ENCODE measurements around the gene TGFA.

GRCh38 chr2:70537840-70538239 lies 15.8 kb downstream of the TGFA start:
- TF ChIP-seq, protein P1, sequence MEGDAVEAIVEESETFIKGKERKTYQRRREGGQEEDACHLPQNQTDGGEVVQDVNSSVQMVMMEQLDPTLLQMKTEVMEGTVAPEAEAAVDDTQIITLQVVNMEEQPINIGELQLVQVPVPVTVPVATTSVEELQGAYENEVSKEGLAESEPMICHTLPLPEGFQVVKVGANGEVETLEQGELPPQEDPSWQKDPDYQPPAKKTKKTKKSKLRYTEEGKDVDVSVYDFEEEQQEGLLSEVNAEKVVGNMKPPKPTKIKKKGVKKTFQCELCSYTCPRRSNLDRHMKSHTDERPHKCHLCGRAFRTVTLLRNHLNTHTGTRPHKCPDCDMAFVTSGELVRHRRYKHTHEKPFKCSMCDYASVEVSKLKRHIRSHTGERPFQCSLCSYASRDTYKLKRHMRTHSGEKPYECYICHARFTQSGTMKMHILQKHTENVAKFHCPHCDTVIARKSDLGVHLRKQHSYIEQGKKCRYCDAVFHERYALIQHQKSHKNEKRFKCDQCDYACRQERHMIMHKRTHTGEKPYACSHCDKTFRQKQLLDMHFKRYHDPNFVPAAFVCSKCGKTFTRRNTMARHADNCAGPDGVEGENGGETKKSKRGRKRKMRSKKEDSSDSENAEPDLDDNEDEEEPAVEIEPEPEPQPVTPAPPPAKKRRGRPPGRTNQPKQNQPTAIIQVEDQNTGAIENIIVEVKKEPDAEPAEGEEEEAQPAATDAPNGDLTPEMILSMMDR (IDR thresholded peaks at IDR 0.05): no peak
- TF ChIP-seq CBX2 (IDR thresholded peaks at IDR 0.05; ENCODE audit: borderline replicate concordance, low read depth) (no peak), POLR2A (IDR thresholded peaks at IDR 0.05; ENCODE audit: low read length) (no peak)
